Spinal cord (tissue), 10 donors: Measurements from ENCODE around the gene UNC93B1. TPM values are rescaled to one million over a fixed set of nuclear protein-coding genes. Genes with fewer than 3 reads are reported as not detected.

Experiments used
- DNase-seq, 6 donors: peaks; one replicate each; pipeline versions ENCODE4 v3.0.0 to v3.0.0-alpha.2; 2013 to 2015; ENCODE audit warnings: low spot score in 6 of 6, low read depth in 4 of 6
- H3K27ac ChIP-seq: one replicate; pipeline ENCODE4 v1.5.1; 2013; ENCODE audit warnings: low read depth, low read length, control low read depth
- H3K27me3 ChIP-seq: one replicate; pipeline ENCODE4 v1.6.1; 2013; ENCODE audit warnings: low read length; ENCODE audit not compliant: control insufficient read depth, insufficient read depth
- H3K36me3 ChIP-seq: one replicate; pipeline ENCODE4 v1.6.1; 2013; ENCODE audit warnings: low read length; ENCODE audit not compliant: control insufficient read depth, insufficient read depth
- H3K4me1 ChIP-seq: one replicate; pipeline ENCODE4 v1.6.1; 2013; ENCODE audit warnings: low read length; ENCODE audit not compliant: control insufficient read depth, insufficient read depth
- H3K4me3 ChIP-seq: one replicate; pipeline ENCODE4 v1.5.1; 2013; ENCODE audit warnings: low read depth, low read length, control low read depth
- H3K9me3 ChIP-seq: one replicate; pipeline ENCODE4 v1.6.1; 2013; ENCODE audit warnings: low read length; ENCODE audit not compliant: control insufficient read depth, insufficient read depth
- WGBS: methylation state at CpG from one replicate; pipeline ENCODE4 v1.1.5; 2013; ENCODE audit warnings: missing lambda C conversion rate; ENCODE audit not compliant: insufficient coverage; 5-methylcytosine and 5-hydroxymethylcytosine counted together
- long read RNA-seq, 4 donors: transcript quantifications; one replicate each; lab custom pipeline, GENCODE V29; 2026
- polyA plus RNA-seq, 2 donors: library from polyadenylated mRNA; unstranded; fragments of 120-200 nt; gene quantifications; one replicate each; pipeline ENCODE4 v1.2.1, GENCODE V29; 2013; ENCODE audit not compliant: insufficient read length in 2 of 2
- total RNA-seq, 2 donors: library from RNA; depleted of rRNA in 1 of 2; stranded (reverse); fragments of 120-200 nt in 1 of 2; fragments of >200 nt in 1 of 2; gene quantifications; one replicate each; pipeline versions ENCODE4 v1.2.3 to v1.2.4, GENCODE V29; 2013 to 2014
- donor health status: healthy.

The UNC93B1 gene, protein sequence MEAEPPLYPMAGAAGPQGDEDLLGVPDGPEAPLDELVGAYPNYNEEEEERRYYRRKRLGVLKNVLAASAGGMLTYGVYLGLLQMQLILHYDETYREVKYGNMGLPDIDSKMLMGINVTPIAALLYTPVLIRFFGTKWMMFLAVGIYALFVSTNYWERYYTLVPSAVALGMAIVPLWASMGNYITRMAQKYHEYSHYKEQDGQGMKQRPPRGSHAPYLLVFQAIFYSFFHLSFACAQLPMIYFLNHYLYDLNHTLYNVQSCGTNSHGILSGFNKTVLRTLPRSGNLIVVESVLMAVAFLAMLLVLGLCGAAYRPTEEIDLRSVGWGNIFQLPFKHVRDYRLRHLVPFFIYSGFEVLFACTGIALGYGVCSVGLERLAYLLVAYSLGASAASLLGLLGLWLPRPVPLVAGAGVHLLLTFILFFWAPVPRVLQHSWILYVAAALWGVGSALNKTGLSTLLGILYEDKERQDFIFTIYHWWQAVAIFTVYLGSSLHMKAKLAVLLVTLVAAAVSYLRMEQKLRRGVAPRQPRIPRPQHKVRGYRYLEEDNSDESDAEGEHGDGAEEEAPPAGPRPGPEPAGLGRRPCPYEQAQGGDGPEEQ
- total RNA-seq (10 to 100 TPM; 11.3 to 14.8 TPM), polyA plus RNA-seq (10 to 100 TPM; 12.4 TPM)
- long read RNA-seq, donor 1, partial matches to known transcripts, result 0 of 1 reads
- long read RNA-seq, donor 1, other reads (novel, unspliced or antisense), result 0 of 1 reads
- long read RNA-seq, donor 2, partial matches to known transcripts, result 0 of 3 reads
- long read RNA-seq, donor 2, other reads (novel, unspliced or antisense), result 0 of 3 reads
- long read RNA-seq, donor 3, partial matches to known transcripts, result 0 of 2 reads
- long read RNA-seq, donor 3, other reads (novel, unspliced or antisense), result 0 of 2 reads
- long read RNA-seq, donor 4, transcript UNC93B1-201 (11 exons, 2,316 nt), result major isoform, 5 of 14 reads
- long read RNA-seq, donor 4, partial matches to known transcripts, result 7 of 14 reads
- long read RNA-seq, donor 4, other reads (novel, unspliced or antisense), result 0 of 14 reads

DNA sequence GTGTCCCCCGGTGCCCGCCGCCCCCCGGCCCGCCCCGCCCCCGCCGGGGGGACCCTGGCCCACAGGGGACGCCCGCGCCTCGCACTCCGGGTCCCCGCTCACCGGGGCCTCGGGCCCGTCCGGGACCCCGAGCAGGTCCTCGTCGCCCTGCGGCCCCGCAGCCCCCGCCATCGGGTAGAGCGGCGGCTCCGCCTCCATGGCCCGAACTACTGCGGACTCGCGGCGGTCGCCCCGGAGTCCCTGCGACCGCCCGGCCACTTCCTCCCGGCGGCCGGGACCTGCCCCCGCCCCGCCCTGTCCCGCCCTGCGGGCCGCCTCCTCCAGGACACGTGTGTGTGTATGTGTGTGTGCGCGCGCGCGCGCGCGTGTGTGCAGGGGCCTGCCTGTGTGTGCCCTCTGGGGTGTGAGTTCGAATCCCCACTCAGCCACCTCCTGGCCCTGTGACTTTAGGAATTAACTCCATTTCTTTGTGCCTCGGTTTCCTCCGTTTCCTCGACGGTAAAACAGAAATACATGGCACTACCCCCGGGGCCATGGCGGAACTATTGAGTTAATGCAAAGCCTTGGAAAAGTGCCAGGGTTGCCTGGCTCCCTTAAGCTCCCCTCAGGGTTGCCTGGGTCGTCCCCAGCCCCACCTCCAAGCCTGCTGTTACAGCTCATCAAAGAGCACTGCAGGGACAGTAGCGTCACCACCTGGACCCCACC lies at the start of gene UNC93B1:
Gene UNC93B1, minus strand, starts transcription at position 252 of the 705 bp plus-strand sequence. Its CDS starts 54 bp downstream, at position 198.
- Histone ChIP-seq H3K4me3 (peak within 1 kb of the TSS; percentile 26), H3K4me1 (peaks cover 33% of the 10 kb centered on the region), H3K9me3 (no peaks in the 10 kb centered on the region), H3K27me3 (peaks cover 7% of the 10 kb centered on the region), H3K36me3 (peaks cover 3% of the 10 kb centered on the region), H3K27ac (no peak within 1 kb of the TSS)
- WGBS, result 3% methylated on average over 50 of the region's 64 CpGs
- peak in 2 of 6 donors; percentile 34 to 69 for DNase-seq

DNA sequence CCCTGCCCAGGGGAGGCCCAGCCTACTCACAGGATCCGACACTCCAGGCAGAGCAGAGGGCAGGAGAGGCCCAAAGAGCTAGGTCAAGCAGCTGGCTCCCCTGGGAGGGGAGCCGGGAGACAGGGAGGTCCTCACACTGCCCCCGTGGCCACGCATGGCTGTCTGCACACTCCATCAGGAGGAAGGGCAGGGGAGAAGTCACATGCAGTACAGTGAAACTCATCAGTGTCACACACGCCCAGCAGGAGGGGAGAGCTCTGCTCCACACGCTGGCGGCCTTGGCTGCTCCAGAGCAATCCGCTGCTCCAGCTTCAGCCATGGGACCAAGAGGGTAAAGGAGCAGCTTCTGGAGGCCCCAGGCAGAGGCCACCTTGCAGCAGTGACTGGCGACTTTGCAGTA lies 49.2 kb upstream of the UNC93B1 start:
- WGBS, result 73% methylated on average over 7 of the region's 9 CpGs
- peaks cover 62% of the 10 kb centered on the region for H3K36me3 ChIP-seq
- no peaks in the 10 kb centered on the region for H3K27me3 ChIP-seq
- no peak overlapping the region for H3K27ac ChIP-seq
- H3K4me3 ChIP-seq, result no peak overlapping the region
- H3K4me1 ChIP-seq, result peaks cover 12% of the 10 kb centered on the region
- no peak for DNase-seq
- no peaks in the 10 kb centered on the region for H3K9me3 ChIP-seq

DNA sequence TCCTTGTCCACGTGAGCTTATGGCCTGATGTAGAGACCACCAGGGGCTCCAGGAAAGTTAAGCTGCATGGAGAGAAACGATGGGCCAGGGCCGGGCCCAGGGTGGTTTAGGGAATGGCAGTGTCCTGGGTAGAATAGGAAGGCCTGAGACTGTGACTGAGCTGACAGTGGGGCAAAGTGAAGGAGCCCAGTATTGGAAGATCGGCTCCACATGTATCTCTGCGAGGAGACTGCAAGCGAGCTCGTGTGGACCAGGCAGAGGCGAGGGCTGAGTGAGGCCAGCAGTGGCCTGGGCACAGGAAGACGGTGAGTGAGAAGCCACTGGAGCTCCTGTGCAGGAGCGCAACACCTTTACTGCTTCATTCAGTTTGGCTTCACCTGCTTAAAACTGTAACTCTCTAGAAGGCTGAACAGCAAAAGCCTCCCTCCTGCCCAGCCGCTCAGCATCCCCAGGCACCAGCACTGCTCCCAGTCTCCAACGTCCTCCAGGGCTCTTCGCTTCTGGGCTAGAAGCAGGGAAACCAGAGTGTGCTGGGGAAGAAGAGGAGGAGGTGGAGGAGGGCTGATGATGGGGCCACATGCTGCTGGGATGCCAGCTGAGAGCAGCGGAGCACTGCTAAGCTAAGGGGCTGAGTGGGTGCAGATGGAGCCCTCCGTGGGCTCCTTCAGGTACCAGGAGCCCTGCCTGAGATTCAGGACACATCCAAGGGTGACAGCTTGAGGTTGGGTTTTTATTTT lies 48.4 kb upstream of the UNC93B1 start:
- H3K27me3 ChIP-seq, result no peaks in the 10 kb centered on the region
- H3K27ac ChIP-seq, result no peak overlapping the region
- DNase-seq, result no peak
- no peaks in the 10 kb centered on the region for H3K9me3 ChIP-seq
- H3K4me3 ChIP-seq, result no peak overlapping the region
- WGBS, result 87% methylated on average over 13 of the region's 15 CpGs
- peaks cover 19% of the 10 kb centered on the region for H3K4me1 ChIP-seq
- peaks cover 62% of the 10 kb centered on the region for H3K36me3 ChIP-seq

DNA sequence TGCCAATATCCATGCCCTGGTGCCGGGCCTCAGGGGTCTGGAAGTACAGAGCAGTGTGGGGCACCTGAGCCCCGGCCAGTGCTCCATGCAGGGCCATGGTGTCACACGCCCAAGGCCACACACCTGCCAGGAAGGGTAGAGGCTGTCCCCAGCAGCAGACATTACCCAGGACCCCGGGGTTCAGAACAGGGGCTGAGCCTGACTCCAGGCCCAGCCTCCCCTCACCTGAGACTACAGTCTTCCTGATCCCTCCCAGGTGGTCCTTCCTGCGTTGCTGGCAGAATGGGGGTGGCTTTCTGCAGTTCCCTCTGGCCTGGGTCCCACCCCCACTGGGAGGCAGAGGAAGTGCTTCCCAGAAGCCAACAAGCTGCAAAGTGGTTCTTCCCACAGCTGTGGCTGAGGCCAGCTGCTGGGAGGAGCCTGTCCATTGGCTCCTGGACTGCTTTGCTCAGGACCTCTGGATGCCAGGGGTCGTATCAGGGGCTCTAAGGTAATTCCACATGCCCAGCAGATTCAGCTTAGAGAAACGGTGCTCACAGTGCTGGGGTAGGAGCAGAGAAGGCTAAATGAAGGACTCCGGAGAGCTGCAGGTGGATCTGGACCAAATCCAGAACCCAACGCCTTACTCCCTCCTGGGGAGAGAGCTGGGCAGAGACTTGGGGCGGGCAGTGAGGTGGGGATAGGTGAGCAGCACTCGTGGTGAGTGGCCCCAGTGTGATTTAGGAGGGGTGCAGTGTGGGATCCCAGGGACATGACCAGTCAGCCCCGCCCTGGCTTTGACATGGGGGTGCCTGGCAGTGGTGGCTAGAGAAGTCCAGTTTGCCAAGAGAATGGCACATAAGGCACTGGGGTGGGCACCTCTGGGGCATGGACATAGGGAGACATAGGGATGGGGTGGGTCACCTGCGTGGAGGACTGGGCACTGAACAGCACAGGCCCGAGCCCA lies 47.6 kb upstream of the UNC93B1 start:
- no peaks in the 10 kb centered on the region for H3K9me3 ChIP-seq
- WGBS, result 75% methylated on average over 10 of the region's 14 CpGs
- peaks cover 20% of the 10 kb centered on the region for H3K4me1 ChIP-seq
- H3K36me3 ChIP-seq, result peaks cover 64% of the 10 kb centered on the region
- H3K27me3 ChIP-seq, result no peaks in the 10 kb centered on the region
- H3K27ac ChIP-seq, result no peak overlapping the region
- DNase-seq, result no peak
- H3K4me3 ChIP-seq, result no peak overlapping the region

DNA sequence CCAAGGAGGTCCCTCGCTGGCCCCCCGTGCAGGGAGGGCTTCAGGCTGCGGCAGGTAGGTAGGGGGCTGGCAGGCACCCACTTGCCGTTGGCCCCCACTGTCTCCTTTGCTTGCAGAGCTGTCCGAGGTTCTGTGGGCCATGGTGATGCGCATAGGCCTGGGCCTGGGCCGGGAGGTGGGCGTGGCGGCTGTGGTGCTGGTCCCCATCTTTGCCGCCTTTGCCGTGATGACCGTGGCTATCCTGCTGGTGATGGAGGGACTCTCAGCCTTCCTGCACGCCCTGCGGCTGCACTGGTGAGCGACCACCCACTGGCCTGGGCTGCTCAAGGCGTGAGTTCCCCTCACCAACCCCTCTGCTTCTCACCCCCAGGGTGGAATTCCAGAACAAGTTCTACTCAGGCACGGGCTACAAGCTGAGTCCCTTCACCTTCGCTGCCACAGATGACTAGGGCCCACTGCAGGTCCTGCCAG lies 46.5 kb upstream of the UNC93B1 start:
- WGBS, result 89% methylated on average over 18 of the region's 18 CpGs
- H3K27ac ChIP-seq, result no peak overlapping the region
- H3K36me3 ChIP-seq, result peaks cover 61% of the 10 kb centered on the region
- no peaks in the 10 kb centered on the region for H3K27me3 ChIP-seq
- no peaks in the 10 kb centered on the region for H3K9me3 ChIP-seq
- H3K4me3 ChIP-seq, result no peak overlapping the region
- peaks cover 20% of the 10 kb centered on the region for H3K4me1 ChIP-seq
- DNase-seq, result no peak

DNA sequence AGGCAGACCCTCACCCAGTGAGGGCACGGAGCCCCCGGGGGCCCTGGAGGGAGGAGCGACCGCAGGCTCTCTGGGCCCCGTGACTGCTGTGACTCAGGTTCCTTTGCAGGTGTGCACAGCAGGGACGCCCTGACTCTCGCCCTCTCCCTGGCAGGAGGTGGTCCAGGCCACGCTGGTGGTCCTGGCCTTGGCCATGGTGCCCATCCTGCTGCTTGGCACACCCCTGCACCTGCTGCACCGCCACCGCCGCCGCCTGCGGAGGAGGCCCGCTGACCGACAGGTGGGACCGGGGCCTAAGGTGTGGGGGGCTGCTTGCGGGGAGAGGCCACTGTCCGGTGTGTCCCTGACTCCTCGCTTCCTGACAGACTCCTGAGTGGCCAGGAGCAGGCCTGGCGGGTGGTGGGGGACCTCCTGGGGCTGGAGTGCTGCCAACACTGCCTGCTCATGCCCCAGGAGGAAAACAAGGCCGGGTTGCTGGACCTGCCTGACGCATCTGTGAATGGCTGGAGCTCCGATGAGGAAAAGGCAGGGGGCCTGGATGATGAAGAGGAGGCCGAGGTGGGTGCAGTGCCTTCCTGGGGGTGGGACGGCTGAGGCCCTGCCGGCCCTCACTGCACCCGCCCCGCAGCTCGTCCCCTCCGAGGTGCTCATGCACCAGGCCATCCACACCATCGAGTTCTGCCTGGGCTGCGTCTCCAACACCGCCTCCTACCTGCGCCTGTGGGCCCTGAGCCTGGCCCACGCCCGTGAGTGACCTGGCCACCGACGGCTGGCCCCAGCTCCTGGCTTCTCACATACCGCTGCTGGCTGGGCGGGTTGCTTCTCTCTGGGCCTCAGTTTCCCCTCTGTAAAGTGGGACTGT lies 45.8 kb upstream of the UNC93B1 start:
- Histone ChIP-seq H3K4me1 (peaks cover 20% of the 10 kb centered on the region), H3K27ac (no peak overlapping the region), H3K36me3 (peaks cover 57% of the 10 kb centered on the region), H3K27me3 (no peaks in the 10 kb centered on the region), H3K4me3 (no peak overlapping the region), H3K9me3 (no peaks in the 10 kb centered on the region)
- 82% methylated on average over 40 of the region's 40 CpGs for WGBS
- no peak for DNase-seq

DNA sequence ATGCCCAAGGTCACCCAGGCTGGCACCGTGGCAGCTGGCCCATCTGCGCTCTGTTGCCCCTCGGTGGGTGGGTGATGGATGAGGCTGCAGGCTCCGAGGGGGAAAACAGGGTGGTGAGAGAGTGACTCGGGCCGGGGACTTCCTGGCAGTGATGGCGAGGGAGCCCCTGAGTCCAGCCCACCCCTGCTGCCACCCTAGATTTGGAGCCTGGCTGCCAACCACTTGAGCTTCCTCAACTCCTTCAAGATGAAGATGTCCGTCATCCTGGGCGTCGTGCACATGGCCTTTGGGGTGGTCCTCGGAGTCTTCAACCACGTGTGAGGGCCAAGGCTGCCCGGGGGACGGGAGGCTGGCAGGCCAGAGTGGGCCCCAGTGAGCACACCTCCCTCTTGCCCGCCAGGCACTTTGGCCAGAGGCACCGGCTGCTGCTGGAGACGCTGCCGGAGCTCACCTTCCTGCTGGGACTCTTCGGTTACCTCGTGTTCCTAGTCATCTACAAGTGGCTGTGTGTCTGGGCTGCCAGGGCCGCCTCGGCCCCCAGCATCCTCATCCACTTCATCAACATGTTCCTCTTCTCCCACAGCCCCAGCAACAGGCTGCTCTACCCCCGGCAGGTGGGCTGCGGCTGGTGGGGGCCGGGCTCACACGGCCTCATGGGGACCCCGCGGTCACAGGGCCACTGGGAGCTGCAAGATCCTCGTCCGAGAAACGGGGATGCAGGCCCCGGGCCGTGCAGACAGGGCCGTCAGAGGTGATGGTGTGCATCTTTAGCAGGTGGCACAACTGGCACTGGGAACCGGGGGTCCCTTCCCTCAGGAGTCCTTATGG lies 45.0 kb upstream of the UNC93B1 start:
- no peak overlapping the region for H3K27ac ChIP-seq
- DNase-seq, result no peak
- no peak overlapping the region for H3K4me3 ChIP-seq
- 83% methylated on average over 35 of the region's 35 CpGs for WGBS
- peaks cover 24% of the 10 kb centered on the region for H3K4me1 ChIP-seq
- H3K27me3 ChIP-seq, result no peaks in the 10 kb centered on the region
- no peaks in the 10 kb centered on the region for H3K9me3 ChIP-seq
- H3K36me3 ChIP-seq, result peaks cover 60% of the 10 kb centered on the region
